H54 (cell line): ENCODE measurements around the gene CST7.

Source experiments
- DNase-seq: peaks from one replicate; pipeline ENCODE4 v3.0.0; 2011; ENCODE audit warnings: low spot score, mixed read lengths; ENCODE audit not compliant: insufficient read length
- FAIRE-seq: peaks from 3 replicates; lab custom pipeline; 2011; peaks lifted over from hg19 to GRCh38; lab: Jason Lieb, UNC
- POLR2A ChIP-seq: IDR thresholded peaks from 2 replicates; pipeline ENCODE4 v1.6.1; 2011; ENCODE audit warnings: low read depth, mild to moderate bottlenecking, low read length

The CST7 gene

DNA sequence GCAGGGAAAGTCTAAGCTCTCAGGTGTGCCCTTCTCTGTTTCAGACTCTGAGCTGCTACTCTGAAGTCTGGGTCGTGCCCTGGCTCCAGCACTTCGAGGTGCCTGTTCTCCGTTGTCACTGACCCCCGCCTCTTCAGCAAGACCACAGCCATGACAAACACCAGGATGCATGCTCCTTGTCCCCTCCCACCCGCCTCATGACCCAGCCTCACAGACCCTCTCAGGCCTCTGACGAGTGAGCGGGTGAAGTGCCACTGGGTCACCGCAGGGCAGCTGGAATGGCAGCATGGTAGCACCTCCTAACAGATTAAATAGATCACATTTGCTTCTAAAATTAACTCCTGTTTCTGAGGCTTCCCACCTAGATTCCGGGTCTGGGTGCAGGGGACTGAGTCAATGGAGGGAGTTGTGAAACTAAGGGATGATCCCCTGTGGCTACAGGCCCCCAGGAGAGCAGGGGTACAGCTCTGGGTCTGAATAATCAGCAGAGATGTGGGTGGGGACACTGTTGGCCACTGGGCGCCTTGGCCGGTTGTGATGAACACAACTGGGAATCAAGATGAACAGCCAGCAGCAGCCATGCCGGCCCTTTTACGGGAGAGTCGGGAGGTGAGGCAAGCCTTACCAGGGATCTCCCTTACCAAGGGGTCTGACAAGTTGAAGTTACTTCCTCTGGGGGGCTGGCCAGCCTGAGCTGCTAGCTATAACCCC lies 10.7 kb downstream of the CST7 start:
- no peak for FAIRE-seq
- DNase-seq = no peak
- no peak for TF ChIP-seq POLR2A

DNA sequence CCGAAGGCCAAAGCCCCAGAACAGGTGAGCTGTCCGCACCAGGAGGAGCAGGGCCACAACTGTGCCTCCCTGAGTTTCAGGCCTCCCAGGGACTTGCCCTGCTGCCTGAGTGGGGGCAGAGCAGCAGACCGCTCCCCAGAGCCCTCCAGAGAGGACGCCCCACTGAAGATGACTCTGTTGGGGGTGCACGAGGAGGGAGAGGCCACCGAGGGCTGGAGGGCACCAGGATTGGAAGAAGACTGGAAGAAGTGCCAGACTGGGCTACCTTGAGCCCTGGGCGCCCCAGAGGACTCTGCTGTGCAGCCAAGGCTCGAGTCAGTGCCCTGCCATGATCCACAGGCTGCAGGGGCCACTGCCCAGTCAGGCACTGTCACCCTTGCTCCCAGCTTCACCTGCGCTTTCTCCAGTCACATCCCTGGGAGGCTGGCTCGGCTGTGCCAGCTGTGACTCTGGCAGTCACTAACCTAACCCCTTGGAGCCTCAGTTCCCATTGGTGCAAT lies 11.3 kb downstream of the CST7 start:
- no peak for DNase-seq
- FAIRE-seq = no peak
- no peak for TF ChIP-seq POLR2A

DNA sequence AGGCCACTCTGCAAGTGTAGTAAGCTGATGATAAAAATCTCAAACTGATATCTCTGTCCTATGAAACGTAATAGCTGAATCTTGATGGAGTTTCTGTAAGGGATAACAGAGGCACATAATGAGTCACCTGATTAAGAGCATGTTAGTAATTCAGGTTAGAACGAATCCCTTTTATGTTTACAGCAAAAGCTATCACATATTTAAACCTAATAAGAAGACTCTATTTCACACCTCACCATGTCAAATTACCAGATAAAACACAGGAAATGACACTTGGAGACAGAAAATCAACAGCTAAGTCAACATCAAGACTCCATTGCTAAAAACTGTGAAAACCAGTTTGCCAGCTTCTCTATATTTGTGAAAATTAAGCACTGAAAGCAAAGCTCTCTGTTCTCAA lies 11.8 kb downstream of the CST7 start:
- FAIRE-seq (no peak), DNase-seq (no peak)
- no peak for TF ChIP-seq POLR2A

DNA sequence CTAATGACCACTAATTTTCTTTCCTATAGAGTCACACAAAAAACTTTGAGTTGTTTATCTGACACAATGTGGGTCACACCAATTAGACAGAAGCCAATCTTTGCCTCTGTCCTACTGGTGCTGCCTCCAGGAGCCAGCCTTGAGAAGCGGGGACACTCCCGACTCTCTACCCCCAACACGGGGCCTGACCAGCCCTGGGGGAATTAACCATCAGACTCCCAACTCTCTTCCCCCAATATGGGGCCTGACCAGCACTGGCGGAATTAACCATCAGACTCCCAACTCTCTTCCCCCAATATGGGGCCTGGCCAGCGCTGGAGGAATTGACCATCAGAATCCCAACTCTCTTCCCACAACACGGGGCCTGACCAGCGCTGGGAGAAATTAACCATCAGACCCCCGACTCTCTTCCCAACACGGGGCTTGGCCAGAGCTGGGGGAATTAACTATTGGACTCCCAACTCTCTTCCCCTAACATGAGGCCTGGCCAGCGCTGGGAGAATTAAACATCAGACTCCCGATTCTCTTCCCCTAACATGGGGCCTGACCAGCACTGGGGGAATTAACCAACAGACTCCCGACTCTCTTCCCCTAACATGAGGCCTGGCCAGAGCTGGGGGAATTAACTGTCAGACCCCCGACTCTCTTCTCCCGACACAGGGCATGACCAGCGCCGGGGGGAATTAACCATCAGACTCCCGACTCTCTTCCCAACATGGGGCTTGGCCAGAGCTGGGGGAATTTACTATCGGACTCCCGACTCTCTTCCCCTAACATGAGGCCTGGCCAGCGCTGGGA lies 12.5 kb downstream of the CST7 start:
- DNase-seq = no peak
- TF ChIP-seq POLR2A = no peak
- FAIRE-seq = no peak

DNA sequence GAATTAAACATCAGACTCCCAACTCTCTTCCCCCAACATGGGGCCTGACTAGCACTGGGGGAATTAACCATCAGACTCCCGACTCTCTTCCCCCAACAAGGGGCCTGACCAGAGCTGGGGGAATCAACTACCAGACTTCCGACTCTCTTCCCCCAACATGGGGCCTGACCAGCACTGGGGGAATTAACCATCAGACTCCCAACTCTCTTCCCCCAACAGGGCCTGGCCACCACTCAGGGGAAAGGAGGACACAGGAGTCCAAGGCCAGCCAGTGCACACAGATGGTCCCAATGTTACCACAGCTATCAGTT lies 13.1 kb downstream of the CST7 start:
- no peak for TF ChIP-seq POLR2A
- DNase-seq (no peak), FAIRE-seq (no peak)

DNA sequence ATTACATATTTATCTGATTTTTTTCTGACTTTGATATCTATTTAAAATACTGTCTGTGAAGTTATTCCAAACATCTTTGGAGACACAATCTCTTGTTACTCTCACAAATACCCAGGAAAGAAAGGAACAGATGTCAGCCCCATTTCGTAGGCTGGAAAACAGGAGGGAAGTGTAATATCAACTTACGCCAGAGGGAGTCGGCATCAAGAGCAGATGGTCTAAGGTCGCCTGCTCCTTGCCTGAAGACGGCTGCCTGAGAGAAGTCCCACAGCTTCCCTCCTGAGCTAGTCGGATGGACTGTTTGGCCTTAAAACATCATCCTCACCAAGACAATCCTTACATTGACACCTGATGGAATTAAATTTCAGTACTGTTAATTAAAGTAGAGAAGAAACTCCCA lies 13.4 kb downstream of the CST7 start:
- FAIRE-seq = no peak

DNA sequence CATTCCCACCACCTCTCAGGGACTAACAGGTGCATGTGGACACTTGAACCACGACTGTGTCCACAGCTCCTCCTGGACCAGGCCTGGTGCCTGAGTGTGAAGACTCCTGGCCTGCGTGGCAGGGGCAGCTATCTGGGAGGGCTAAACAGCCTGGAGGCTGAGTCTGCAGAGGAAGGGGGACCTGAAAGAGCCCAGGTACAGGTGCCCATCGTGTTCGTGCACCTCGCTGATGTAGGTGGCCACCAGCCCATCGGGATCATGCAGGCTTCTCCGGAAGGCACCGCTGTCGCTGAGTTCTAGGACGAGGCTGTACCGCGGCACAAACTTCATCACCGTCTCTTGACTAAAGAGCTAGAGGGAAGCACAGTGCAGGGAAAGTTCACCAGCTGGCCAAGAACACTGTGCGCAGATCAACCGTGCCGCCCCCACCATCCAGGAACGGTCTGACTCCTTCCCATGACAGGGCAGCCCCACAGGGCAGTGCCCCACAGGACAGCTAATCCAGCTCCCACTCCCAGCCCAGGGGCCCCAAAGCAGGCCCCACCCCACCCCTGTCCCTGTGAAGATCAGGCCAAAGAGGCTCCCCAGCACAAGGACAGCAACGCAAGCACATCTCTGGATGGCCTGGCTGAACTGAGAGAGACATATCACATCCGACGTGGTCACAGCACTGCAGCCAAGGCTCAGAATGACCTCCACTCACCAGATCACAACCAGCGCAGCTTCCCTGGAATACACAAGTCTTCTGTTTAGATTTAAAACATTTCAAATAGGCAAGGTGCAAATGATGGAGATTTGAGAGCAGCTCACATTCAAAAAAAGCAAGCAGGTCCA lies 14.8 kb downstream of the CST7 start:
- DNase-seq = no peak
- no peak for FAIRE-seq
- no peak for TF ChIP-seq POLR2A

More for the DNA sequence above, 13.4 kb downstream of the CST7 start:
- DNase-seq = no peak
- no peak for TF ChIP-seq POLR2A

DNA sequence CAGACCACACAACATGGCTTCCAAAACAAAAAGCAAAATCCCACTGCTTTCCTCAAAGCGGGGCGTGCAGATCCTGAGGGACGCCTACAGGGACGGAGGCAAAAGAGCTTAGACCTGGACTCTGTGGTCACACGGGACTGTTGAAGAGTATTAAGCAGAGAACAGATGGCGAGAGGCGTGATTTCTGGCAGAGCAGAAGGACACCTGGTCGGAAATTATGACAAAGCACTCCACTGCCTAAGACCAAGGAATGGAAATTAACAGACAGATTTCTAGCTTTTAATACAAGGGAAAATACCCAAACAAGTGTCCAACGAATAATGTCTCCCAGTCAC lies 15.4 kb downstream of the CST7 start:
- no peak for DNase-seq
- TF ChIP-seq POLR2A = no peak
- FAIRE-seq = no peak

DNA sequence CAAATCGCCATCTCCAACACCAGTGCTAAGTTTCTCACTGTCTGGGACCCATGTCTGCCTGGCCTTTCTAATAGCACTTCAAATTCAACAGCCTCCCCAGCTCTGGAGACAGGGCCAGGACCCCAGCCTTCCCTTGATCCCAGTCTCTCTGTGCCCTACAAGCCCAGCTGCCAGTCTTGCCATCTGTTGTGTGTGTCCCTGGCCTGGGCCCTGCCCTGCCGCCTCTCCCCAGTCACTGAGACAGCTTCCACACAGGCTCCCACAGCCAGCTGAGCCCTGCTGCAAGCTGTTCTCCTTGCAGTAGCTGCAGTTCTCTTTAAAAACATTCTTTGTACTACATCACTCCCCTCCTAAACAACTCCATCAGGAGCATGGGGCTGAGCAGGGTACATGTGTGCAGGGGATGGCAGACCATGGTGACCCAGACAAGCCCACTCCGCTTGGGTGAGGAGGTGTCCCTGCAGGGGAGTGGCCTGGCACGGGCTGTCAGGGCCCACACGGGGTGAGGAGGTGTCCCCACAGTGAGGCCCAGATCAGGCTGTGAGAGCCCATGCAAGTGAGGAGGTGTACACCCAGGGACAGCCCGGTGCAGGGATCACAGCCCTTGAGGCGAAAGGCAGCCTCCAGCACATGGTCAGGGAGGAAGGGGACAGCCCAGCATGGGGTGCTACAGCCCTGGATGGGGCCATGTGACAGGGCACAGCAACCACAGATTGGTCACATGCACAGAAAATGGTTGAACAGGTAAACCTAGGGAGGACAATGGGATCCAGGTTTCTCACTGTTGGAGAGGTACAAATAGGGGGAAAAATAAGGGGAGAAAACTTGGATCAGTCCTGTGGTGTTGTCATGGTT lies 16.2 kb downstream of the CST7 start:
- no peak for DNase-seq
- TF ChIP-seq POLR2A = no peak
- no peak for FAIRE-seq

DNA sequence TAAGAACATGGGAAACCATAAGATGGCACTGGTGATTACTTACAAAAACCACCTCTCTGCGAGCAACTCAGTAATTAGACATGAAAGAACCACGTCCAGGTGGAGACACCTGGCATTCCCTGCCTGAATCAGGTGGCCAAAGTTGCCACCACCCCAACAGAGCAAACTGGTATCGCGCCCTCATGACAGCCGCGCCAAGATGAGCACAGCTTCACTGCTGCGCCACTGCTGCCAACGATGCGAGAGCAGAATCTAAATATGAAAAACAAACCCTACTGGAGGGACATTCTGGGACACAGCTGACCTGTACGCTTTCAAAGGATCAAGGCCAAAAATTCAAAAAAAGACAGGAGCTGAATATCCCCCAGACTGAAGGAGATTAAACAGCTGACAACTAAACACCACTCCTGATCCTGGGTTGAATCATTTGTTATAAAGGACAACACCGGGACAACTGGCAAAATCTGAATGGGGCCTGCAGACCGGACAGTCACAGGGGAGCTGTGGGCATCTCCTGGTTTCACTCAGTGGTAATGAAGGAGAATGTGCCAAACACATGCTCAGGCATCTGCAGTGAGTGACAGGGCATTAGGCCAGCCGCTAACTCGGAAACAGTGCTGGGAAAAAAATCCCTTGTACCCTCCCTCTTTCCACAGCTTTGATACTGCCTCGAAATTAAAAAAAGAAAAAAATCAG lies 17.4 kb downstream of the CST7 start:
- no peak for TF ChIP-seq POLR2A
- DNase-seq (no peak), FAIRE-seq (no peak)

DNA sequence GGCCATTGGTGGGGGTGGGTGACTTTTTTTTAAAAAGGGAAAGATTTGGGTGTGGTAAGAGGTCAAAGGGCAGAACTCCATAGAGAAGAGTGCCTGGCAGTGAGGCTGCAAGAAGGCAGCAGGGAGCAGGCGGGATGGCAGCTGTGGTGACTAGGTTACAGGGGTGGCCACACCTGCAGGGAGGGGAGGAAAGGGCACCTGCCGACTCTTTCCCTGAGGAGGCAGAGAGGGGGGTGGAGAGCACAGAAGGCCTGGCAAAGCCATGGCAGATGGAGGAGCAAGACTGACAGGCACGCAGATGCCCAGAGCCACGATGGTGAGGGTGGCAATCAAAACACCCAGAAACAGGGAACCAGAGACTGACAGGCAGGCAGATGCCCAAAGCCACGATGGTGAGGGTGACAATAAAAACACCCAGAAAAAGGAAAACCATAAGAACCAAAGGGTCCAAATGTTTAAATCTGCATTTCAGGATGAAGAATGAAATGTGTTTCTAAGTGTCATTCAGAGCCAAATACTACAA lies 19.3 kb downstream of the CST7 start:
- no peak for TF ChIP-seq POLR2A
- FAIRE-seq = no peak
- DNase-seq = no peak

DNA sequence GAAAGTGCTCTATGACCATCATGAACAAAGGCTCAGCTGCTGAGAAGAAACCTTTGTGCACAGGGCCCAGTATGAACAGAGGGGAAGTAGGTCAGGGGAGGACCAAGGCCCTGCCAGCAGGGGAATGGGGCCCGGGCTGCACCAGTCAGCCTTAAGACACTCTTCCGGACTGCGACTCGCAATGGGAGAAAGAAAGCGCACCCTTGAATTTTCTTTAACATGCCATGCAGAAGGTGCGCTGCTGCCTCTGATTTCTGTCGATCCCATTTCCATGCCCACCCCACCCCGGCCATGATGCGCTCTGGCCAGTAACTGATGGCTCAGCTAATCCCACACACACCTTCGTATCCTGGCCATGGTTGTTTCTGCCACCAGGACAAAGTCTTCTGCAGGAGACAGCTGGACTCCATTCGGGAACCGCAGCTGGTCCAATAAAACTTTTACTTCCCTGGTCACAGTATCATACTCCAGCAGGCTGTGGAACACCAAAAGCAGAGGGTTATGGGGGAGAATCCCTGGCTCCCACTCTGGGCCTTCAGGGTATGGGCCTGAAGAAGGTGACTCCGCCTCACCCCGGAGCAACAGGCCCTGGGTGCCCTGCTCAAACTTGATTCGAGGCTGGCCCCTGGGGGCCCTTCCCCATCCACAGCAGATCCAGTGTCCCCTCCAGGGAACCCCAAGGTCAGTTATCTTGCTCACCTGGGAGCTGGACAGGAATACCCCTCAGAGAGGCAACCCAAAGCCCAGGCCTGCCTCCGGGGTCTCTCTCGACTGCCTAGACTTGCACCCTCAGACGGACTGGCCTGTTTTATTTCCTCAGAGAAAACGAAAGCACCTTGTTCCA lies 20.3 kb downstream of the CST7 start:
- DNase-seq (no peak), FAIRE-seq (no peak)
- TF ChIP-seq POLR2A = no peak
